AG09309 (cell line): ENCODE data around the gene WHAMM.
"Not testable (repeated sequence)": the region's sequence is repeated elsewhere in the genome, so short reads cannot be mapped to it uniquely, and the experiment has no call there.

Experiments
- DNase-seq: peaks from one replicate; pipeline ENCODE4 v3.0.0-alpha.2; 2010; ENCODE audit warnings: low read depth
- H3K4me3 ChIP-seq: 2 replicates; pipeline ENCODE4 v1.5.1; 2011; ENCODE audit warnings: mild to moderate bottlenecking, low read depth, low read length, moderate library complexity; ENCODE audit not compliant: control insufficient read depth
- TF ChIP-seq, protein P1 (sequence below): IDR thresholded peaks from 2 replicates; pipeline ENCODE4 v1.5.1; 2011; ENCODE audit warnings: mild to moderate bottlenecking, low read depth, low read length, inconsistent platforms; ENCODE audit not compliant: insufficient read depth, control insufficient read depth; ENCODE audit errors: missing control alignments

WHAMM gene

DNA sequence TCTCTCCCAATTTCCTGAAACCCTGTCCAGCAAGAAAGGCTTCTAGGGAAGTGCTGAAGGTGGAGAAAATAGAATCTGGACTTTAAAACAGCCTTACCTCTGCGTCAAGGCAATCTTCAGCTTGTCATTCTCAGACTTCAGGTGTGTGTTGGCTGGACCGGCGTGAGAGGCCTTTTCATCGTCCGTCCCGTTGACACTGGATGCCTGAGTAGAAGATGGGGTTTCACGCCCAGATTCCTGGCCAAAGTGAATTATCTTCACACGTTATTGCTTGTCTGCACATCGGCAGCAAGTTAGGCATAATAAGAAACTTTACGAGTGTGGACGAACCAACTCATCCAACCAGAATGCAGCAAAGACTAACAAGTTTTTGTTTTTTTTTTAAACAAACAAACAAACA lies 49.5 kb downstream of the WHAMM start:
- no peak overlapping the region for H3K4me3 ChIP-seq
- TF ChIP-seq, protein P1, sequence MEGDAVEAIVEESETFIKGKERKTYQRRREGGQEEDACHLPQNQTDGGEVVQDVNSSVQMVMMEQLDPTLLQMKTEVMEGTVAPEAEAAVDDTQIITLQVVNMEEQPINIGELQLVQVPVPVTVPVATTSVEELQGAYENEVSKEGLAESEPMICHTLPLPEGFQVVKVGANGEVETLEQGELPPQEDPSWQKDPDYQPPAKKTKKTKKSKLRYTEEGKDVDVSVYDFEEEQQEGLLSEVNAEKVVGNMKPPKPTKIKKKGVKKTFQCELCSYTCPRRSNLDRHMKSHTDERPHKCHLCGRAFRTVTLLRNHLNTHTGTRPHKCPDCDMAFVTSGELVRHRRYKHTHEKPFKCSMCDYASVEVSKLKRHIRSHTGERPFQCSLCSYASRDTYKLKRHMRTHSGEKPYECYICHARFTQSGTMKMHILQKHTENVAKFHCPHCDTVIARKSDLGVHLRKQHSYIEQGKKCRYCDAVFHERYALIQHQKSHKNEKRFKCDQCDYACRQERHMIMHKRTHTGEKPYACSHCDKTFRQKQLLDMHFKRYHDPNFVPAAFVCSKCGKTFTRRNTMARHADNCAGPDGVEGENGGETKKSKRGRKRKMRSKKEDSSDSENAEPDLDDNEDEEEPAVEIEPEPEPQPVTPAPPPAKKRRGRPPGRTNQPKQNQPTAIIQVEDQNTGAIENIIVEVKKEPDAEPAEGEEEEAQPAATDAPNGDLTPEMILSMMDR = no peak
- DNase-seq = no peak

- DNase-seq = no peak
- TF ChIP-seq, protein P1 = no peak
- no peak overlapping the region for H3K4me3 ChIP-seq
Measured at GRCh38 chr15:82862886-82863285, 53.5 kb downstream of the WHAMM start.

GRCh38 chr15:82864967-82865366 lies 55.5 kb downstream of the WHAMM start:
- no peak overlapping the region for H3K4me3 ChIP-seq
- TF ChIP-seq, protein P1 = no peak
- DNase-seq = no peak

- DNase-seq, H3K4me3 ChIP-seq: not testable (repeated sequence)
Measured at GRCh38 chr15:82865581-82865980, 56.2 kb downstream of the WHAMM start.

- H3K4me3 ChIP-seq, DNase-seq: not testable (repeated sequence)
Measured at GRCh38 chr15:82865981-82866380, 56.6 kb downstream of the WHAMM start.

- no peak overlapping the region for H3K4me3 ChIP-seq
- no peak for DNase-seq
- TF ChIP-seq, protein P1 = no peak
Measured at GRCh38 chr15:82870727-82871320, 61.4 kb downstream of the WHAMM start.

- TF ChIP-seq, protein P1 = no peak
- no peak overlapping the region for H3K4me3 ChIP-seq
- no peak for DNase-seq
Measured at GRCh38 chr15:82871358-82871757, 61.9 kb downstream of the WHAMM start.

DNA sequence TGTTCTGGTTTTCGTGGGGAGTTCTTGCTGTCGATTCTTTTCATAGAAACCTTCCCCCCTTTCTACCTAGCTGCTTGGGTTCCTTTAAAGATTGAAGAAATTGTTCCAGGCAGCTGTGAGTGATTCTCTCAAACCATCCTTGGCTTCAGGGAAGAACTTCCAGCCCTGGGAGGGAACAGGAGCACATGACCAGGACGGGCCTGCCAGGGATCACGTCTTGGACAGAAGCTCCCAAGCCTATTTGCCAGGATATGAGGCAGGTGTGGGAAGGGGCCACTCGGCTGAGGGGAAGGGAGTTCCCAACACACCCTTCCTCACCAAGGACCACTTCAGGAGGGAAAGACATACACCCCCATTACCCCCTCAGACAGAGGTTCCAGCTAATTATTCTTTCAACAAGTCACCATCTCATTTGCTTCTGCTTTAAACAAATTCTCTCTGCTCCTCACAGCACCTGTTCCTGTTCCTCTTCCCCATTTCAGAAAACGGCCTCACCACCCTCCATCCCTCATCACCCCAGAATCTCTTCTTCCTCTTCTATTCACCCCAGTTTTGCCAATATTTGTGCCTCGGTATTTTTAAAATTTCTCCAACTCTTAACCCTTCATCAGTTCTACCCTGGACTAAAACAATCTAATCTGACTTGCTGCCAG lies 62.5 kb downstream of the WHAMM start:
- H3K4me3 ChIP-seq = no peak overlapping the region
- TF ChIP-seq, protein P1 = no peak
- no peak for DNase-seq
